Stimulated activated CD4-positive, alpha-beta T cell treated with anti-CD3 and anti-CD28 coated beads, TNF-alpha, amount 100 ng/mL, for 24 hours (primary cell): ENCODE measurements around the gene PARVG.

Experiments used
- DNase-seq, 3 experiments: peaks; one replicate each; pipeline ENCODE4 v3.0.0-alpha.2; 2020; ENCODE audit warnings: low read depth in 3 of 3

The PARVG gene

GRCh38 chr22:44179989-44180705, 578 bp upstream of the PARVG start:
- no peak for DNase-seq

- DNase-seq, result peak; percentile 30 to 62 (median 31)
Observed at GRCh38 chr22:44181033-44181911, 547 bp downstream of the PARVG start.

GRCh38 chr22:44181912-44182587, 1.3 kb downstream of the PARVG start:
- DNase-seq, result peak in 1 of 3 experiments; percentile 4

- DNase-seq, result peak in 1 of 3 experiments; percentile 53
Observed at GRCh38 chr22:44182588-44183286, 2.0 kb downstream of the PARVG start.

- DNase-seq, result no peak
Observed at GRCh38 chr22:44183287-44183588, 2.5 kb downstream of the PARVG start.

GRCh38 chr22:44184006-44184405, 3.3 kb downstream of the PARVG start:
- DNase-seq, result no peak

- DNase-seq, result no peak
Observed at GRCh38 chr22:44185237-44186120, 4.8 kb downstream of the PARVG start.

GRCh38 chr22:44186121-44186510, 5.4 kb downstream of the PARVG start:
- no peak for DNase-seq

- DNase-seq, result no peak
Observed at GRCh38 chr22:44186737-44187136, 6.0 kb downstream of the PARVG start.

- DNase-seq, result no peak
Observed at GRCh38 chr22:44187652-44188230, 7.0 kb downstream of the PARVG start.

- DNase-seq, result no peak
Observed at GRCh38 chr22:44188316-44188715, 7.6 kb downstream of the PARVG start.

- no peak for DNase-seq
Observed at GRCh38 chr22:44188986-44189630, 8.4 kb downstream of the PARVG start.

GRCh38 chr22:44190381-44190976, 9.8 kb downstream of the PARVG start:
- no peak for DNase-seq

GRCh38 chr22:44191036-44191454, 10.3 kb downstream of the PARVG start:
- peak in 2 of 3 experiments; percentile 2 to 38 for DNase-seq

GRCh38 chr22:44192098-44192815, 11.5 kb downstream of the PARVG start:
- DNase-seq, result peak in 2 of 3 experiments; percentile 5 to 37

GRCh38 chr22:44192816-44193534, 12.2 kb downstream of the PARVG start:
- no peak for DNase-seq

GRCh38 chr22:44193535-44193891, 12.8 kb downstream of the PARVG start:
- DNase-seq, result no peak

- DNase-seq, result no peak
Observed at GRCh38 chr22:44194569-44194968, 13.8 kb downstream of the PARVG start.
